Measurements from ENCODE around the gene MRPL2.
A peak's percentile ranks its signal among the peaks of the same experiment; 100 is the strongest.
"Not testable (repeated sequence)": the region's sequence is repeated elsewhere in the genome, so short reads cannot be mapped to it uniquely, and the experiment has no call there.

Gene MRPL2

GRCh38 chr6:43053545-43054205, 5.6 kb downstream of the MRPL2 start, which contains the start of gene CUL7:
Gene CUL7, minus strand, starts transcription at chr6:43053851. Its CDS starts 1,063 bp downstream, at chr6:43052788.
- DNase-seq (ENCODE audit: low read depth in 2 of 2): peak; percentile 87

GRCh38 chr6:43052842-43053544, 6.2 kb downstream of the MRPL2 start:
- DNase-seq (ENCODE audit: low read depth in 2 of 2): no peak

GRCh38 chr6:43052225-43052841, 6.9 kb downstream of the MRPL2 start:
- DNase-seq (ENCODE audit: low read depth in 2 of 2): no peak

GRCh38 chr6:43050981-43051380, 8.3 kb downstream of the MRPL2 start:
- DNase-seq (ENCODE audit: low read depth in 2 of 2): no peak

- no peak for DNase-seq (ENCODE audit: low read depth in 2 of 2)
Measured at GRCh38 chr6:43047998-43048397, 11.2 kb downstream of the MRPL2 start.

GRCh38 chr6:43045371-43045930, 13.8 kb downstream of the MRPL2 start:
- DNase-seq (ENCODE audit: low read depth in 2 of 2): no peak

GRCh38 chr6:43043310-43043709, 15.9 kb downstream of the MRPL2 start:
- no peak for DNase-seq (ENCODE audit: low read depth in 2 of 2)

GRCh38 chr6:43041475-43041874, 17.8 kb downstream of the MRPL2 start:
- not testable (repeated sequence) for DNase-seq (ENCODE audit: low read depth in 2 of 2)

GRCh38 chr6:43040542-43041257, 18.5 kb downstream of the MRPL2 start:
- no peak for DNase-seq (ENCODE audit: low read depth in 2 of 2)

- DNase-seq (ENCODE audit: low read depth in 2 of 2): no peak
Measured at GRCh38 chr6:43038727-43039126, 20.5 kb downstream of the MRPL2 start.

- DNase-seq (ENCODE audit: low read depth in 2 of 2): no peak
Measured at GRCh38 chr6:43037706-43038105, 21.5 kb downstream of the MRPL2 start.

GRCh38 chr6:43037197-43037596, 22.0 kb downstream of the MRPL2 start:
- DNase-seq (ENCODE audit: low read depth in 2 of 2): no peak

GRCh38 chr6:43036712-43037111, 22.5 kb downstream of the MRPL2 start:
- no peak for DNase-seq (ENCODE audit: low read depth in 2 of 2)

- no peak for DNase-seq (ENCODE audit: low read depth in 2 of 2)
Measured at GRCh38 chr6:43035495-43036194, 23.6 kb downstream of the MRPL2 start.

- no peak for DNase-seq (ENCODE audit: low read depth in 2 of 2)
Measured at GRCh38 chr6:43034190-43034525, 25.1 kb downstream of the MRPL2 start.

- no peak for DNase-seq (ENCODE audit: low read depth in 2 of 2)
Measured at GRCh38 chr6:43033496-43034189, 25.6 kb downstream of the MRPL2 start.

GRCh38 chr6:43032326-43032725, 26.9 kb downstream of the MRPL2 start:
- no peak for DNase-seq (ENCODE audit: low read depth in 2 of 2)

- no peak for DNase-seq (ENCODE audit: low read depth in 2 of 2)
Measured at GRCh38 chr6:43029120-43029519, 30.1 kb downstream of the MRPL2 start.

- DNase-seq (ENCODE audit: low read depth in 2 of 2): no peak
Measured at GRCh38 chr6:43026365-43026764, 32.9 kb downstream of the MRPL2 start.

- DNase-seq (ENCODE audit: low read depth in 2 of 2): no peak
Measured at GRCh38 chr6:43024436-43024835, 34.8 kb downstream of the MRPL2 start.

Data from fibroblast of skin of left biceps (primary cell).